Memory B cell (primary cell): ENCODE data around the gene CPB2.

Experiments used
- ATAC-seq: fragments of 150-1000 bp; cut with Tn5 transposase; 2 replicates; pipeline ENCODE4 v1.10.0; 2021; ENCODE audit warnings: low read depth, mild to moderate bottlenecking, moderate library complexity
- DNase-seq, 2 donors: peaks; one replicate each; pipeline ENCODE4 v3.0.0; 2022; ENCODE audit warnings: low spot score in 2 of 2
- H3K27ac Mint-ChIP-seq: one replicate; pipeline ENCODE4 v1.8.0; 2022; ENCODE audit warnings: mild to moderate bottlenecking, moderate library complexity, mixed read lengths
- H3K27me3 Mint-ChIP-seq: one replicate; pipeline ENCODE4 v1.8.0; 2022; ENCODE audit warnings: mixed read lengths
- H3K36me3 Mint-ChIP-seq: one replicate; pipeline ENCODE4 v1.8.0; 2022; ENCODE audit warnings: mild to moderate bottlenecking, mixed read lengths
- H3K4me1 Mint-ChIP-seq: one replicate; pipeline ENCODE4 v1.8.0; 2022; ENCODE audit warnings: mixed read lengths
- H3K4me3 Mint-ChIP-seq: one replicate; pipeline ENCODE4 v1.8.0; 2022; ENCODE audit warnings: mild to moderate bottlenecking, moderate library complexity, mixed read lengths
- H3K9me3 Mint-ChIP-seq: one replicate; pipeline ENCODE4 v1.8.0; 2022; ENCODE audit warnings: mixed read lengths

Gene CPB2

DNA sequence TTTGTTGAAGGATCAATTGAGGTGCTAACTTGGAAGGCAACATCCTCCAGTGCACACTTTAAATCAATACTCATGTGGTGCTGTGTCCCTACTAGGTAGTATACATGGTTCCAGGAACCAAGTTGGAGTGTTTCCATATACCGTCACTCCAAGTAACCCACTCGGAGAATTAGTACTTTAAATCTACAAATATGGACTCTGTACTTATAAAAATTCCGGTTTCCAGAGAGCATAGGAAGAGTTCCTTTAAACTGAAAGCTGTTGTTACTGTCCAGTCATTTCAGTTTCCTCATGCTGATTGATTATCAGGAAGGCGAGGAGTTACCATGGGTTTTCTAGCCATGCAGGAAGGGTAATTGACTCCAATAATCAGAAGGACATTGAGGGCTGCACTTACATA lies 7.2 kb downstream of the CPB2 start:
- H3K4me1 Mint-ChIP-seq, result peaks cover 5% of the 10 kb centered on the region
- H3K36me3 Mint-ChIP-seq, result no peaks in the 10 kb centered on the region
- no peak overlapping the region for H3K4me3 Mint-ChIP-seq
- ATAC-seq (no peak), DNase-seq (no peak)
- H3K9me3 Mint-ChIP-seq, result peaks cover 2% of the 10 kb centered on the region
- peaks cover 7% of the 10 kb centered on the region for H3K27me3 Mint-ChIP-seq
- no peak overlapping the region for H3K27ac Mint-ChIP-seq

DNA sequence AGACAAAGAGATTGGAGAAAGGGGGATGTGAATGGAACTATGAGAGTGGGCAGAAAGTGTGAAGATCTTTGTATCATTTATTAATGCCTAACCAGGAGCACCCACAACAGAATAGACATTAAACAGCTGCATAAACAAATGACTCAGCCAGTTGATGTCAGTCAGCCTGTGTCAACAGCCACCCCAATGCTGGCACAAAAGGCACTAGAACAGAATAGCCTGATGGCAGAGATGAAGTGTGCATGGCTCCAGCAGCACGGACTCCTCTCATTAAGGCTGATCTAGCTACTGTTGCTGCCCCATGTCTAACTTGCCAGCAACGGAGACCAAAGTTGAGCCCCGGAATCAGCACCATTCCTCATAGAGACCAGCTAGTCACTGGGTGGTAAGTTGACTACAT lies 7.8 kb downstream of the CPB2 start:
- ATAC-seq (no peak), DNase-seq (no peak)
- Mint-ChIP-seq H3K4me1 (peaks cover 4% of the 10 kb centered on the region), H3K9me3 (peaks cover 2% of the 10 kb centered on the region), H3K36me3 (no peaks in the 10 kb centered on the region), H3K4me3 (no peak overlapping the region), H3K27me3 (peaks cover 12% of the 10 kb centered on the region), H3K27ac (no peak overlapping the region)

DNA sequence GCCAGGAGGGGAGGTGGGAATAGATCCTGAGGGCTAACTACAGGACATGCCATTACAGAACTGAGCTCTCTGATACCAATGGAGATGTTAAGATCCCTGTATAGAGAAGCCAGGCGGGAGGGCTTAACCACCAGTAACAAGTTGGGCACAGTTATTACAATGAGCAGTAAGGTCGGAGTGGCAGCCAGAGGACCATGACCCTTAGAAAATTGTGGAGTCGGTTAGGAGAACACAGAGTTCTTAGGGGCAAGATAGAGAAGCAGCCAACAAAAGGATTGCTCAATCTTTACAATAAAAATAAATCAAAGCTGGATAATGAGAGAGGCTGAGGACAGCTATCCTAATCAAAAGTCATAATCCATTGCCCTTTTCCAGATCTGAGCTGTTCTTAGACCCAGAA lies 10.4 kb downstream of the CPB2 start:
- H3K36me3 Mint-ChIP-seq, result no peaks in the 10 kb centered on the region
- DNase-seq, result no peak
- peaks cover 12% of the 10 kb centered on the region for H3K27me3 Mint-ChIP-seq
- no peaks in the 10 kb centered on the region for H3K4me1 Mint-ChIP-seq
- H3K9me3 Mint-ChIP-seq, result peaks cover 2% of the 10 kb centered on the region
- no peak for ATAC-seq
- no peak overlapping the region for H3K27ac Mint-ChIP-seq
- H3K4me3 Mint-ChIP-seq, result no peak overlapping the region

DNA sequence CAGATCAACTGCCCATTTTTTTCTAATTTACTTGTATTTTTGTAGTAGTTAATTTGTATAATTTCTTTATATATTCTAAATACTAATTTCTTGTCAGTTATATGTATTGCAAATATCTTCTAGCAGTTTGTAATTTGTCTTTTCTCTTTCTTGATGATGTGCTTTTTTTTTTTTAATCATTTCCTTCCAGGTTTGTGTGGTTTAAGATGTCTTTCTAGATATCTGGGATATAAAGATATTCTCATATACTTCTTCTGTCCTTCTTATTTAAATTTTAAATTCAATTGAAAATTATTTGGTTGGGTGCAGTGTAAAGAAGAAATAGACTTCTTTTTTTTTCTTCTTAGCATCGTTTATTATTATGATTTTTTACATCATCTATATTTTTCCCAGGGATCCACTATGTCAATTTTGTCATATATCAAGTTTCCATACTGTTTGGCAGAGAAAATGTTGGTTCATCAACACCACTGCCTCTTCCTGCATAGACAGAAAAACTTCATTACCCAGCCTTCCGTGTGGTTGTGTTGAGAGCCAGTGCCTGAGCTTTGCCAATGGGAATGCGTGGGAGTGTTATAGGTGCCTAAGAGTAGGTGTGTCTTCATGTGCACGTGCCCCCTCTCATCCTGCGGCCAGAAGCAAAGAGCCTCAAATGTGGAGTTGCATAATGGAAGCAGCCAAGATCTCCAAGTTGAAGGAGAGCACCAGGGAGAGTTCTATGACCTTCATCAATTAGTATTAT lies 15.8 kb downstream of the CPB2 start:
- Mint-ChIP-seq H3K9me3 (no peaks in the 10 kb centered on the region), H3K27ac (no peak overlapping the region)
- ATAC-seq, result no peak

DNA sequence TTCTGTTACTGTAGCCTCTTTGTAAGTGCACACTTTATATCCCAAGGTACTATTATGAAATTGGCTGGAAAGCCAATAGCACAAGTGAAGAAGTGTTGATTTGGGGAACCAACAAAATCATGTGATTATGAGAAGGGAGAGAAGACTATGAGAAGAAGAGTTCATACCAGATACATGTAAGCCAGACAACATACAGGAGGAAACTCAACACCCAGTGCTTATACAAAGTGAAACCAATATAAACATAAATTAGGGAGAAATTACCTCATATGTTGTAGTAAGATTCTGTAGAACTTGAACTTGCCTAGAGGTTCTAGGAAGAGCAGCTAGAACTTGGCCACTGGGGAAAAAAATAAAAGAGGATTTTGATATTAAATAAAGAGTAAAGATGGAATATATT lies 17.4 kb downstream of the CPB2 start:
- Mint-ChIP-seq H3K4me3 (no peak overlapping the region), H3K4me1 (no peaks in the 10 kb centered on the region), H3K27me3 (peaks cover 3% of the 10 kb centered on the region), H3K27ac (no peak overlapping the region), H3K36me3 (no peaks in the 10 kb centered on the region), H3K9me3 (no peaks in the 10 kb centered on the region)
- ATAC-seq (no peak), DNase-seq (no peak)

More for the DNA sequence above, 15.8 kb downstream of the CPB2 start:
- Mint-ChIP-seq H3K36me3 (no peaks in the 10 kb centered on the region), H3K4me3 (no peak overlapping the region), H3K4me1 (no peaks in the 10 kb centered on the region), H3K27me3 (peaks cover 5% of the 10 kb centered on the region)
- DNase-seq, result no peak

DNA sequence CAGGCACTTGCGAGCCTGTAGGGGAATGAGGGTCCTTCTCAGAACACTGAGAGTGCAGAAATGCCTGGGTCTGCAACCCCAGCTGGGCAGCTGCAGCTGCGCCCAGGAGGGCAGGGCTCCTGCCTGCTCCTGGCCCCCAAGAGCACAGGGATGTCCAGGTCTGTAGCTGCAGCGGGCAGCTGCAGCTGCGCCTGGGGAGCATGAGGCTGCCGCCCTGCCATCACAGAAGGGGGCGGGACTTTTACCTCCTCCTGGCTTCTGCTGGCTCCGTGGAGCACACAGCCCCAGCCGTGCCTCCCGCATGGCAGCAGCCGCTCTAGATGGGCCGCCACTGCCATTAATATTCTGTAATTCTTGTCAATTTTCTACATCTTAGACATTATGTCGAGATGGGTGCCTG lies 17.8 kb downstream of the CPB2 start:
- H3K27me3 Mint-ChIP-seq, result peaks cover under 1% of the 10 kb centered on the region
- no peak overlapping the region for H3K27ac Mint-ChIP-seq
- ATAC-seq (no peak), DNase-seq (no peak)
- H3K9me3 Mint-ChIP-seq, result no peaks in the 10 kb centered on the region
- no peak overlapping the region for H3K4me3 Mint-ChIP-seq
- H3K4me1 Mint-ChIP-seq, result no peaks in the 10 kb centered on the region
- H3K36me3 Mint-ChIP-seq, result no peaks in the 10 kb centered on the region

DNA sequence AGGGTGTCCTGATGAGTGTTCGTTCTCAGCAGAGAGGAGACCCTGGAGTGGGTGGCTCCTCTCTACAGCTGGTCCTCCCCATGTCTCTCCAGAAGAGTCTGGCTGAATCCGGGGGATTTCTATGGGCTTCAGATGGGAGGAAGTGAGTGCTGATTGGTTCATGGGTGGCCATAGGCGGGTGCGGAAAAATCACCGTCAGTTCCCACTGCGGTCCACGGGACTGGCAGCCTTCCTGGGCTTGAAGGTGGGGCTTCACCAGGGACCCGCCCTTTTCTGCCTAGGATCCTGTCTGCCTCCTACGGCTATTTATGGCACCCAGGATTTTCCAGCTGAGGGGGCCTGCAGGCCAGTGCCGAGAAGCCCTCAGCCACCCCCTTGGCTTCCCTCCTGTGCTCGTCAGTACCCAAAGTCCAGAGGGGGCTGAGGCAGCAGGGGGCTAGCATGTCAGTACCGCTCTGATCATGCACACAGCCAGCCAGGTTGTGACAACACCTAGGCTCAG lies 18.4 kb downstream of the CPB2 start:
- no peaks in the 10 kb centered on the region for H3K27me3 Mint-ChIP-seq
- H3K4me3 Mint-ChIP-seq, result no peak overlapping the region
- ATAC-seq (no peak), DNase-seq (no peak)
- H3K36me3 Mint-ChIP-seq, result no peaks in the 10 kb centered on the region
- H3K4me1 Mint-ChIP-seq, result no peaks in the 10 kb centered on the region
- no peaks in the 10 kb centered on the region for H3K9me3 Mint-ChIP-seq
- H3K27ac Mint-ChIP-seq, result no peak overlapping the region

DNA sequence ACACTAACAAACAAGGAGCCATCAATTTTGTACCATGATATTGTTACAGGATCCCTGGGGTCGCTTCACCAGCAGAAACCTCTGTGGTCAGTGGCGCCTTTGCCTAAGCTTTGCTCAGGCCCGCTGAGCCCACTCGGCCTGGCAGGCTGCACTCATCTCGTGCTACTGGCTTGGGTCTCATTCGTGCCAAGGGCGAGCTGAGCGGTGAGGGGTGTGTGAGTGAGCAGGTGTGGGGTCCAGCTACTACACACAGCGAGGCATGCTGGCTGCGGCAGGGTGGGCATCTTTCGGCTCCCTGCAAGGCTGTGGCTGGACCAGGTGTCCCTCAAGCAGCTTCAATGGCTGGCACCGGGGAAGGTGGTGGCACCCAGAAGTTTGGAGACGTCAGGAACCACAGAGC lies 19.1 kb downstream of the CPB2 start:
- DNase-seq (no peak), ATAC-seq (no peak)
- Mint-ChIP-seq H3K4me1 (no peaks in the 10 kb centered on the region), H3K36me3 (no peaks in the 10 kb centered on the region), H3K9me3 (no peaks in the 10 kb centered on the region), H3K4me3 (no peak overlapping the region), H3K27me3 (no peaks in the 10 kb centered on the region), H3K27ac (no peak overlapping the region)

DNA sequence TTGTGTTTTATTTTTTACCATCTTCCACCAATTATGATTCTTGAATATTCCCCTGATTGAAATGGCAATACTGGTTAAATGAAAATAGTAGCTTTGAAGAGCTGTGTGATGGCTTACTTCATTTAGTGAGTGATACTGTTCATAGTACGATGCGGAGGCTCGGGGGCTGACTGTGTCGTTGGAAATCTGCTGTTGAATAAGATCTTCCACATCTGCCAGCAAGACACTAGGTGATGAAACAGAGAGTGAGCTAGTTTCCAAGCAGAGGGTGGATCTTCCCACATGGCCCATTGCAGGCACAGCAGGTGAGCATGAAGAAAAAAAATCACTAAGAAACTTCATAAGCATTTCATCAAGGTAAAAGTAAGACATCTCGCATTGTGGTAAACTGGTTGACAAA lies 22.5 kb downstream of the CPB2 start:
- DNase-seq (no peak), ATAC-seq (no peak)
- Mint-ChIP-seq H3K9me3 (peaks cover 3% of the 10 kb centered on the region), H3K36me3 (no peaks in the 10 kb centered on the region), H3K4me3 (no peak overlapping the region), H3K27me3 (no peaks in the 10 kb centered on the region), H3K4me1 (no peaks in the 10 kb centered on the region), H3K27ac (no peak overlapping the region)

DNA sequence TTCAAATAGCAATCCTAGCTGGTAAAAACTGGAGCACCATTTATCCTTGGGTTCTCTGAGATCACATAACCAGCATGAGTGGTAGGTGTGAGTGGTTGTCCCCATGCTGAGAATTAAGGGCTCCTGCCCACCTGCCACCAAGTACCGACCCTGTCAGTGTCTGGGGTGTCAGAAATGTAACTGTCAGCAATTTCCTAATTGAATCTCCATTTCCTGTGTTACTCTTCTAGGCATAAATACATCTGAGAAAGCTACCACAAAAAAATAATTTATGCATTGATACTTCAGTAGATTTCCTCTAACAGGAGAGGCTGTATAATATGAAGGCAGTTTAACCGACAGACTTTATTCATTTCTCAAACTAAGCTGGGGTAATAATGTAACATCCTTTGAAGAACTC lies 25.1 kb downstream of the CPB2 start:
- Mint-ChIP-seq H3K9me3 (peaks cover 5% of the 10 kb centered on the region), H3K27ac (no peak overlapping the region), H3K4me3 (no peak overlapping the region), H3K4me1 (no peaks in the 10 kb centered on the region), H3K36me3 (no peaks in the 10 kb centered on the region), H3K27me3 (no peaks in the 10 kb centered on the region)
- no peak for ATAC-seq
- DNase-seq, result no peak

DNA sequence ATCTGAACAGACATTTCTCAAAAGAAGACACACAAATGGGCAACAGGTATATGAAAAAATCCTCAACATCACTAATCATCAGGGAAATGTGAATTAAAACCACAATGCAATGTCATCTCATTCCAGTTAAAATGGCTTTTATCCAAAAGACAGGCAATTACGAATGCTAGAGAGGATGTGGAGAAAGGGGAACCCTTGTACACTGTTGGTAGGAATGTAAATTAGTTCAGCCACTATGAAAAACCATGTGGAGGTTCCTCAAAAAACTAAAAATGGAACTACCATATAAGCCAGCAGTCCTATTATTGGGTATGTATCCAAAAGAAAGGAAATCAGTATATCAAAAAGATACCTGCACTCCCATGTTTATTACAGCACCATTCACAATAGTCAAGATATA lies 27.6 kb downstream of the CPB2 start:
- DNase-seq (no peak), ATAC-seq (no peak)
- Mint-ChIP-seq H3K9me3 (peaks cover 5% of the 10 kb centered on the region), H3K4me3 (no peak overlapping the region), H3K27me3 (no peaks in the 10 kb centered on the region), H3K4me1 (no peaks in the 10 kb centered on the region), H3K36me3 (no peaks in the 10 kb centered on the region), H3K27ac (no peak overlapping the region)

DNA sequence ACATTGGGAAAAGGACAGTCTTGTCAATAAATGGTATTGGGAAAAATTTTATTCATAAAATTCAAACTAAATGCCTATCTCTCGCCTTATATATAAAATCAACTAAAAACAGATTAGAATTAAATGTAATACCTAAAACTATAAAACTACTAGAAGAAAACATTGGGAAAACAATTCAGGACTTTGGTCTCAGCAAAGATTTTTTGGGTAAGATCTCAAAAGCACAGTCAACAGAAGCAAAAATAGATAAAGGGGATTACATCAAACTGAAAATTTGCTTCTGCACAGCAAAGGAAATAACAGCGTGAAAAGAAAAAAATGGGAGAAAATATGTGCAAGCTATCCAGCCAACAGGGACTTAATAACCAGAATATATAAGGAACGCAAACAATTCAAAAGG lies 28.0 kb downstream of the CPB2 start:
- Mint-ChIP-seq H3K4me1 (no peaks in the 10 kb centered on the region), H3K27me3 (no peaks in the 10 kb centered on the region), H3K4me3 (no peak overlapping the region), H3K9me3 (peaks cover 5% of the 10 kb centered on the region), H3K27ac (no peak overlapping the region), H3K36me3 (no peaks in the 10 kb centered on the region)
- ATAC-seq (no peak), DNase-seq (no peak)

DNA sequence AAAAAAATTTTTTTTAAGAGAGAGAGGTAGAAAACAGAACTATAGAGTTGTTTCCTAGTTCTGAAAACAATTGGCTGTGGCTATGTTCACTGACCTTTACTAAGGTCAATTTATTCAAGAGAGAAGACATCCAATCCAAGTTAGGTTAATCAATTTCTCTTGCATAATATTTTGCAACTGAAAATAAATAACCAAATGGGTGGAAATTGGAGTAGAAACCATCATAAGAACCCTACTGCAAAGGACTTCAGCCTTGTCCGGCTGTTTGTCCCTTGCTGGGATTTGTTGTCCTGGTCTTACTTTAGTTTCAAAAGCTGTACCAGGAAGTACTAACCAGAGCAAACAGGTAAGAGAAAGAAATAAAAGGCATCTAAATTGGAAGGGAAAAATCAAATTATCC lies 29.0 kb downstream of the CPB2 start:
- no peaks in the 10 kb centered on the region for H3K36me3 Mint-ChIP-seq
- ATAC-seq (no peak), DNase-seq (no peak)
- H3K4me1 Mint-ChIP-seq, result peaks cover 3% of the 10 kb centered on the region
- no peak overlapping the region for H3K27ac Mint-ChIP-seq
- H3K4me3 Mint-ChIP-seq, result no peak overlapping the region
- H3K9me3 Mint-ChIP-seq, result peaks cover 5% of the 10 kb centered on the region
- H3K27me3 Mint-ChIP-seq, result no peaks in the 10 kb centered on the region

DNA sequence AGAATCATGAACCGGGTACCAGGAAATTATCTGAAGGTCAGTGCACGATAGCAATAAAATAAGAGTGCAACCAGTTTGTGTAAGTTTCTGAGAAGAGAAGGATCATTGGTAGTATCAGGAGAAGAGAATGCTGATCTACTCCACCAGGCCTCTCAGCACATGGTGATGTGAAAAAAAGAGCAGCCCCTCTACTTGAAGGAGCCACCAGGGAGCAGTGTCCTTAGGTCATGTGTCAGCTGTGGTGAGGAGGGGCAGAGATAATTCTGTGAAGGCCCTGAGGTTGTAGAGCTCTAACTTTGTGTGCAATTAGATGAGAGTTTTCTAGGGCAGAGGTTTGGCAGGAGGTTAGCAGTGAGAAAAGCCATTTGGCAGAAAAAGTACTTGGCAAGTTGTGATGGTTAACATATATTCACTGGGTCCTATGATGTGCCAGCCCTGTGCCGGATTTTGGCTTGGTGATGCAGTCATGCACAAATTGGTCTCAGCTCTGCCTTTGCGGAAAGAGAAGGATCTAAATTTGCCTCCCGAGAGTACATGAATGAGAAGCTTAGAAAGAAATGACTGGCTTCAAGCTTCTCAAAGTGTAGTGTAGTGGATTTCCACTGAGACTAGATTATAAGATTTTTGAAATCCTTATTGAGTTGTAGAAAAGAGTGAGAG lies 33.1 kb downstream of the CPB2 start:
- Mint-ChIP-seq H3K27ac (peak overlapping the region; percentile 19), H3K36me3 (no peaks in the 10 kb centered on the region)
- peak; percentile 61 for ATAC-seq

DNA sequence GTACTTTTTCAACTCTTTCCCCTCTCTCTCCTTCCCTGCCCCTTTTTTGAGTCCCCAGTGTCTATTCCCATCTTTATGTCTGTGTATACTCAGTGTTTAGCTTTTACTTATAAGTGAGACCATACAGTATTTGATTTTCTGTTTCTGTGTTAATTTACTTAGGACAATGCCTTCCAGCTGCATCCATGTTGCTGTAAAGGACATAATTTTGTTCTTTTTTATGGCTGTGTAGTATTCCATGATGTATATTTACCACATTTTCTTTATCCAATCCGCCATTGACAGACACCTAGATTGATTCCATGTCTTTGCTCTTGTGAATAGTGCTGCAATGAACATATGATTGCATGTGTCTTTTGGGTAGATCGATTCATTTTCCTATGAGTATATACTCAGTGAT lies 41.5 kb downstream of the CPB2 start:
- H3K27ac Mint-ChIP-seq, result no peak overlapping the region
- no peaks in the 10 kb centered on the region for H3K4me1 Mint-ChIP-seq
- no peak overlapping the region for H3K4me3 Mint-ChIP-seq
- DNase-seq (no peak), ATAC-seq (no peak)
- H3K36me3 Mint-ChIP-seq, result no peaks in the 10 kb centered on the region
- H3K9me3 Mint-ChIP-seq, result peaks cover 2% of the 10 kb centered on the region
- peaks cover 1% of the 10 kb centered on the region for H3K27me3 Mint-ChIP-seq

More for the DNA sequence above, 33.1 kb downstream of the CPB2 start:
- Mint-ChIP-seq H3K9me3 (no peaks in the 10 kb centered on the region), H3K4me3 (no peak overlapping the region), H3K4me1 (peaks cover 3% of the 10 kb centered on the region), H3K27me3 (no peaks in the 10 kb centered on the region)
- no peak for DNase-seq
